ENCODE results near the gene TOLLIP. TPM values are rescaled to one million over a fixed set of nuclear protein-coding genes. Genes with fewer than 3 reads are reported as not detected.
A peak's percentile ranks its signal among the peaks of the same experiment; 100 is the strongest.

Gene TOLLIP
- total RNA-seq, 4 donors from 2014 or later, result 49.8 to 91.7 (median 85.0) TPM

DNA sequence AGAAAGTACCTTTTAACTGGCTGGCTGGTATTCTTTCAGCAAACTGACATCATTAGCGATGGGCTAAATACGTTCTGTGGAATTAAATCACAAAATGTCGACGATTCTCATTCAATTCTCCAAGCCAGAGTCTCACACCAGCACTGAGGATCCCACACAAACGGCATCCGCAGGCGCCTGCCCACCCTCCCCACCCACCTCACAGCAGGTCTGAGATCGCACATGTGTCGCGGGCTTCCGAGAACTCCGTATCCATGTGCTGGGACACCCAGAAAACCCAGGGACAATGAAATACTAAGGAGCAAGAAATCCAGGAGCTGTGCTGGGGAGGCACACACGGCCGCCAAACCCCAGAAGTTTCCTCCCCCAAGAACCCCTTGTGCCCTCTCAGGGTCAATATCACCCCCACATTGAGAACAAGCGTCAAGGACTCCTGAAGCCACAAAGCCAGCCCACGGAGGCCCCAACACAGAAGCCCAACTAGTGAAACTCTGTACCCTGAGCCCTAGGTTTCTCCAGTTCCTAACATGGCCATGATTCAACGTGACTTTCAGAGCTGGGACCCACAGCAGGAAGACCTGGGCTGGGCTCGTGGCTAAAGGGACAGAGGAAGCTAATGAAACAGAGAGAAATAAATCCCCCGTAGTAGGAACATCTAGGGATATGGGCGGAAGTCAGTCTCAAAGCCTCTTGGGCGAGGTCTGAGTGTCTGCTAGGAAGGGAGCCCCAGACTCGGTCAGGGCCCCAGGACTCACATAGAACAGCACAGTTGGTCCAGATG, 8.0 kb downstream of the TOLLIP start:
- H3K27ac ChIP-seq, result peak overlapping the region in 2 of 4 donors; percentile 91 to 94
- H3K4me1 ChIP-seq, result peaks cover 43 to 52% of the 10 kb centered on the region in 2 donors
- H3K4me3 ChIP-seq, result no peak overlapping the region
- ATAC-seq (no peak), DNase-seq (no peak)
- no peak for TF ChIP-seq POLR2A (IDR thresholded peaks at IDR 0.05)
- no peak for TF ChIP-seq CTCF (IDR thresholded peaks at IDR 0.05 in 4 of 5, conservative IDR thresholded peaks at IDR 0.05 in 1 of 5)
- peaks cover 0 to 3% of the 10 kb centered on the region in 2 donors for H3K36me3 ChIP-seq
- in situ Hi-C loops (cut with MboI; ENCODE audit: low sequenced_read_pairs in 4 of 4), result loop anchor here in 1 of 4 donors (25.0 kb wide), 1 partner anchor 211 kb away; no protein-coding TSS in a partner anchor
- intact Hi-C loops (cut with DNase I; ENCODE audit: low total_unique reads), result no loop called here
- H3K9me3 ChIP-seq, result no peaks in the 10 kb centered on the region
- H3K27me3 ChIP-seq, result no peaks in the 10 kb centered on the region

DNA sequence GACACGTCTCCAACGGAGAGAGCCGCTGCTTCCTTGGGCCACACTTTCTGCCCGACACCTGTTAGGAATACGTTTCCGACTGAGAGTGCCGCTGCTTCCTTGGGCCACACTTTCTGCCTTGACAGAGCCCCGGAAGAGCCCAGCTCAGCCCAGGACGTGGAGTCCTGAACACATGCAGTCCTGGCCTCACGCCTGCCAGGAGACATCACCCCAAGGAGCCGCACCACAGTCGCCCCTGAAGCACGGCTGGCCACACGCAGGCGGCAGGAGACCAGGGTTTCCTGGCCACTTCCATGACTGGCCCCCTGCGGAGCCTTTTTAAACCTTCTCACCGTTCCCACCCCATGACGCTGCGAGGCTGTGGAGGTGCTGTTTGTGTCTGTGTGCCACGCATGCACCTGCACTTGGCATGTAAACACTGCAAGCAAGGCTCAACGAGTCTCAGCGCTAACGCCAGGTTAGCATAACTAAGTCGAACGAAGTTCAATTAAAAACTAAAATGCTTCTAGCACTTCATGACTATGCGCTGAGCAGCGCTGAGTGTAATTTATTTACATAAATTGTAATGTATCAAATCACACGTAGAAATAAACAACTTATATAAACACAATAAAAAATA, 8.8 kb downstream of the TOLLIP start:
- in situ Hi-C loops (cut with MboI; ENCODE audit: low sequenced_read_pairs in 4 of 4) (loop anchor here in 1 of 4 donors (25.0 kb wide), 1 partner anchor 212 kb away; no protein-coding TSS in a partner anchor), intact Hi-C loops (cut with DNase I; ENCODE audit: low total_unique reads) (no loop called here)
- DNase-seq (no peak), ATAC-seq (no peak)
- H3K4me3 ChIP-seq, result no peak overlapping the region
- H3K9me3 ChIP-seq, result no peaks in the 10 kb centered on the region
- TF ChIP-seq CTCF (IDR thresholded peaks at IDR 0.05 in 4 of 5, conservative IDR thresholded peaks at IDR 0.05 in 1 of 5), result no peak
- no peak for TF ChIP-seq POLR2A (IDR thresholded peaks at IDR 0.05)
- peak overlapping the region; percentile 89 to 94 (median 92) for H3K27ac ChIP-seq
- peaks cover 43 to 45% of the 10 kb centered on the region in 2 donors for H3K4me1 ChIP-seq
- H3K36me3 ChIP-seq, result peaks cover 0 to 3% of the 10 kb centered on the region in 2 donors
- H3K27me3 ChIP-seq, result no peaks in the 10 kb centered on the region

DNA sequence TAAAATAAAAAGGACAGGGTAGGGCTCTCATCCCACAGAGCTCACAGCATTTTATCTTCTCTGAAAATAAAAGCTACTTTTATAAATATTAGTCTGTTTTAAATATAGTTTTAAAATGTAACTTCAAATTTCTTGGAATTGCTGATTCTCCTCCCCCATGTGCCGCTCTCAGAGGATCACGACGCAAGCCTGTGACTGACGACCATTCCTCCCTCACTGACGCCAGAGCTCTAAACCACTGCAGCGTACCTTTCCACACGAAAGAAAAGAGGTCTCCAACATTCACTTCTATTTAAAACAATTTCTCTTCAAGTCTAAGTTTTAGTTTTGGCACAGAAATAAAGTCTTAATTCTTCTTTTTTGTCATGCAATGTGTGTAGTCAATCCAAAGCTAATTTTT, 9.3 kb downstream of the TOLLIP start:
- H3K4me3 ChIP-seq, result no peak overlapping the region

DNA sequence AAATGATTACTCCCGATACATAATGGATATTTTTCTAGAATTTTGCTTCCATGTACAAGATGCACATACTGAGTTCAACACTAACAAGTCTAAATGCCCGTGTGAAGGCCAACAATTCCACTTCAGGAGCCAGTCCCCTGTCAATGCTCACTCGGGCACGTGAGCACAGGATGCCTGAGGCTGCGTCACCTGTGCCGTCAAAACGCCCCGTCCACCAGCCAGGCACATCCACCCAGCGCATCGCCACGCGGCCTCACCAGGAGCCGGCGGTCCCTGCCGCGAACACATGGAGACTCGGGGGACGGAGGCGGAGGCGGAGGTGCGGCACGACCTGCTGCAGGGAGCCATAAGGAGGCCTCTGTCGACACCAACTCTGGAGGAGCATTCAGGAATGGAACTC, 9.8 kb downstream of the TOLLIP start:
- Histone ChIP-seq H3K27me3 (no peaks in the 10 kb centered on the region), H3K9me3 (no peaks in the 10 kb centered on the region), H3K4me3 (peak overlapping the region in 1 of 4 donors; percentile 8), H3K27ac (peak overlapping the region; percentile 89 to 94 (median 92)), H3K4me1 (peaks cover 42 to 43% of the 10 kb centered on the region in 2 donors), H3K36me3 (peaks cover 0 to 7% of the 10 kb centered on the region in 2 donors)
- no peak for TF ChIP-seq POLR2A (IDR thresholded peaks at IDR 0.05)
- TF ChIP-seq CTCF (IDR thresholded peaks at IDR 0.05 in 4 of 5, conservative IDR thresholded peaks at IDR 0.05 in 1 of 5), result no peak
- DNase-seq, result peak in 1 of 2 donors; percentile 55
- intact Hi-C loops (cut with DNase I; ENCODE audit: low total_unique reads) (loop anchor here (1.0 to 10.0 kb wide), 6 partner anchors 9 to 443 kb away; partner anchors contain the start of gene BRSK2), in situ Hi-C loops (cut with MboI; ENCODE audit: low sequenced_read_pairs in 4 of 4) (loop anchor here in 1 of 4 donors (25.0 kb wide), 1 partner anchor 213 kb away; no protein-coding TSS in a partner anchor)
- ATAC-seq, result no peak

More for the DNA sequence above, 9.3 kb downstream of the TOLLIP start:
- Histone ChIP-seq H3K9me3 (no peaks in the 10 kb centered on the region), H3K36me3 (peaks cover 0 to 4% of the 10 kb centered on the region in 2 donors), H3K4me1 (peaks cover 43 to 45% of the 10 kb centered on the region in 2 donors), H3K27me3 (no peaks in the 10 kb centered on the region), H3K27ac (peak overlapping the region; percentile 89 to 94 (median 92))
- no peak for DNase-seq
- no peak for ATAC-seq
- intact Hi-C loops (cut with DNase I; ENCODE audit: low total_unique reads) (no loop called here), in situ Hi-C loops (cut with MboI; ENCODE audit: low sequenced_read_pairs in 4 of 4) (loop anchor here in 1 of 4 donors (25.0 kb wide), 1 partner anchor 212 kb away; no protein-coding TSS in a partner anchor)
- no peak for TF ChIP-seq CTCF (IDR thresholded peaks at IDR 0.05 in 4 of 5, conservative IDR thresholded peaks at IDR 0.05 in 1 of 5)
